Head of caudate nucleus (tissue), 42 donors: ENCODE results near the gene NAT14.

Experiments
- DNase-seq, 42 donors: peaks; one replicate each; pipeline versions ENCODE4 v3.0.0 to v3.0.0-alpha.2; 2020 to 2021; ENCODE audit warnings: mixed read lengths in 7 of 42
- intact Hi-C: fragments of 100-400 bp; cut with DNase I; formaldehyde crosslinking; loops from one replicate; pipeline ENCODE4 v1.15.0; 2022

Gene NAT14

GRCh38 chr19:55451965-55452748 lies 32.8 kb upstream of the NAT14 start:
- intact Hi-C loops = no loop called here
- peak; percentile 58 to 89 (median 80) for DNase-seq

- intact Hi-C loops = no loop called here
- peak; percentile 93 to 99 (median 97) for DNase-seq
Measured at GRCh38 chr19:55452749-55453346, 32.1 kb upstream of the NAT14 start.

- DNase-seq = no peak
- intact Hi-C loops = no loop called here
Measured at GRCh38 chr19:55453511-55454260, 31.3 kb upstream of the NAT14 start.

DNA sequence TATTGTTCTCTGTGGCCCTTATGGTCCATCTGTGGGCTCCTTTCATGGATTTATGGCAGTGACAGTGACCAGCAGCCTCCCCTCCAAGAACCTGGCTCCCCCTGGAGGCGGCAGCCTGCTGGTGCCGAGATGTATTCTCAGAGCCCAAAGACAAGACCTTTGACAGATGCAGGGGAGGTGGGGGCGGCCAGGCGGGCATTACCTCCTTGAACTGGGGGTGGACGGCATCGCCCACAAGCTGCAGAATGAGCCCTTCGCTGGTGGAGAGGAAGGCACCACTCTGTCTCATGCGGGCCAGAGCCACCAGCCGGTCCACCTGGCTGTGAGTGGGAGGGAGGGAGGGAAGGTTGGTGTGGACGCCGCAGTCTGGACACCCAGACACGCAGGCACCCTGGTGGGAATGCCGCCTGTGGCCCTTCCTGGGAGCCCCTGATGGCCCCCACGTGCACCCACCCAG lies 30.2 kb upstream of the NAT14 start:
- intact Hi-C loops = no loop called here
- peak; percentile 52 to 90 (median 76) for DNase-seq

- DNase-seq = no peak
- intact Hi-C loops = no loop called here
Measured at GRCh38 chr19:55455576-55456235, 29.3 kb upstream of the NAT14 start.

- intact Hi-C loops = no loop called here
- DNase-seq = no peak
Measured at GRCh38 chr19:55456347-55456746, 28.6 kb upstream of the NAT14 start.

GRCh38 chr19:55457683-55458457 lies 27.1 kb upstream of the NAT14 start:
- intact Hi-C loops = no loop called here
- no peak for DNase-seq

DNA sequence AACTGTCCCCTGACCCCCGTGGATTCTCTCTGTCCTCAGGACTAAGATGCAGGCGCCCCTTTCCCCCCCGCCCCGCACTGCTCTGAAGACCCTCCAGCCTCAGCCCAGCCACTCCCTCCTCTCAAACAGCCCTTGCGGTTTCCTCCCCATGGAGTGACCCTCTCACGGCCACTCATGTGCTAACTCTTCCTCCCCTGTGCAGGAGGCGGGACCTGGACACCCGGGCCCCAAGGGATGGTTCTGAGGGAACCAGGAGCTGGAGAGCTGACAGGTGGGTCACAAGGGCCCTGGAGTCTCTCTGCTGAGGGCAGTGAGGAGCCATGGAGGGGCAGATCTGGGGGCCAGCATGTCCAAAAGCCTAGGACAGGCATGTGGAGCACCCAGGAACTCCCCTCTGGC lies 25.4 kb upstream of the NAT14 start:
- intact Hi-C loops = no loop called here
- DNase-seq = no peak

DNA sequence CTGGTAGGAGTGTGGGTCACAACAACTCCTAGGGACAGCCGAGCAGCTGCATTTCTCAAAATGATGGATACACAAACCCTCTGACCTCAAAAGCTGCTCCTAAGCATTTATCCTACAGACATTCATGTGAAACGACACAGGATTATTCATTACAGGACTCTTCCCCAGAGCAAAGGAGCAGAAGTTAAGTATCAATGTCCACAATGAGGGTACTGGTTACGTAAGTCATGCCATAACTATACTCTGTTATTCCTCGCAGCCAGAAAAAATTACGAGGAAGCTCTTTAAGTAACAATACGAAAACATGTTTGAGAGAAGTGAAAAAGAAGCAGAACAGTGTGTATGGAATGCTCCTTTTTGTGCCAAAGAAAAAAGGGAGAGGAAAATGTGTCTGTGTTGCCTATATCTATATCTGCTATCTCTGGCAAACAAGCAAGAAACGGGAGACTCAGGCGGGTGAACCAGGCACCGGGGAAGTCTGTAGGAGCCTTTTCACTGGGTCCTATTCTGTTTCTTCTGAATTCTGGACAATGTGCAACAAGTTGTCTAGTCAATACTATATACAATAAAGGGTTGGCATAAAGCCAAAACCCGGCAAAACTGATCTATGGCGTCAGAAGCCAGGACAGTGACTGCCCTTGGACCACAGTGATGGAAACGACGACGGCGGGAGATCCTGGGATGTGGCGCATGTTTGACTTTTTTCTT lies 24.9 kb upstream of the NAT14 start:
- intact Hi-C loops = no loop called here
- no peak for DNase-seq

DNA sequence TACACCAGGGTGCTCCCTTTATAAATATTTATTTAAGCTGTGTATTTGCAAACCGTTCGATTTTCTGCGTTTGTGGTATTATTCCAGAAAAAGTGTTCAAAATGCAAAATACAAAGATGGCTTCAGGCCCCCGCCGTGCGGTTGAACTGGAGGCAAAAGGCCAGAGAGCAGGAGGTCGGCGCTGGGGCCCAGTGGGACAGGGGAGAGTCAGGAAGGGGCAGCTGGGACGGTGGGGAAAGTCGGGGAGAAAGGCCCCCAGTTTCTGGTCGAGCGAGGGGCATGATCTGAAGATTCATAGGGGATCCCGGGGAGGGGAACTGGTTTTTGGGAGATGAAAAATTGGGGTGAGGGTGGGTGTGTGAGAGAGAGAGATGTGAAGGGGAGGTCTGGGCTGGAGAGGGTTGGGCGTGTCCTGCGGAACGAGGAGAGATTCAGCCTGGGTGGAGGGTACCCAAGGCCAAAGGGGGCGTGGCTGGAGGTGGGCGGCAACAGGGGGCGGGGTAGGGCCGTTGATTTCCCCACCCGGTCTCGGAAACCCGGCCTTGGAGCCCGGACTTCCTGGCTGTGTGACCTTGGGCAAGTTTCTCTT lies 24.2 kb upstream of the NAT14 start:
- DNase-seq = peak in 29 of 42 donors; percentile 40 to 81 (median 56)
- intact Hi-C loops = no loop called here

DNA sequence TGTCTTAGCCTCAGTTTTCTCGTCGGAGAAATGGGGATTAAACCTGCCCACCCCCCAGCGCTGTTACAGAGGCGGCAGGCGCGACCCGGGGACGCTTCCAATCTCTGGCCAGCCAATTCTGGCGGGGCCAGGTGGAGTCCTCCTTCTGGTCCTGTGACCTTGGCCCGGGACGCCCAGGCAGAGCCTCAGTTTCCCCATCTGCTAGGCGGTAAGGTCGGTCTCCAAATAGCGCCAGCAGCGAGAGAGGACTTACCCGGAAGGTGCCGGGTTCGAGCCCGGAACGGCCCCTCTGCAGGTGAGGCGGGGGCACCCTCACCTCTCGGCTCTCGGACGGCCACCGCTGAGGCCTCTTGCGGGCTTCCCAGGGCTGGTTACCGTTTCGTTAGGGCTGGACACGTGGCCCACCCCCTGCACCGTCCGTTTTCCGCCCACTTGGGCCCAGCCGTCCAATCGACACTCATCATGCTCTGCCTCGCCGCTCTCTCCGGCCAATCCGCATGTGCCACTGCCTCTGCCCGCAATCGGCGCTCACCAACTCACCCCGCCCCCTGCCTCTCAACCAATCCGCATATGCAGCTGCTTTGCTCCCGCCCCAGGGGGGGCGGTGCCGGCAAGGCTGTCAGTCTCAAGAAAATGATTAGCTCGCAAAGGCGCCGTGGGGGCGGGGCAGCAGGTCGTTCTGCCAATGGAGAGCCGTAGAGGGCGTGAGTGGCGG lies 23.6 kb upstream of the NAT14 start, which contains the start of gene ISOC2:
TSS of gene ISOC2 (minus strand) at position 384 of the 715 bp plus-strand sequence. CDS start 5,156 bp downstream, outside the sequence.
- intact Hi-C loops = no loop called here

GRCh38 chr19:55461974-55462626 lies 22.9 kb upstream of the NAT14 start:
- intact Hi-C loops = no loop called here
- no peak for DNase-seq

More for the DNA sequence above, 23.6 kb upstream of the NAT14 start, which contains the start of gene ISOC2:
- DNase-seq = peak; percentile 99 to 100 (median 100)

DNA sequence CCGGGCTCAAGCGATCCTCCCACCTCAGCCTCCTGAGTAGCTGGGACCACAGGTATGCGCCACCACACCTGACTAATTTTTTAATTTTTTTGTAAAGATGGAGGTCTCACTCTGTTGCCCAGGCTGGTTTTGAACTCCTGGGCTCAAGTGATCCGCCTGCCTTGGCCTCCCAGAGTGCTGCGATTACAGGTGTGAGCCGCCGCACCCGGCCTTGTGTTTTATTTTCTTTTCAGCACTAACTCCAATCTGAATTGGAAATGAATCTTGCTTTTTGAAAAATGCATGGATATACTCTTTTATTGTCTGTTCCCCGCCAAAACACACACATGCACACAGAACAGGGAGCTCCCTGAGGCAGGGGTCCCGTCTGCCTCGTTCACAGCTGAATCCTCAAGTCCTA lies 22.3 kb upstream of the NAT14 start:
- intact Hi-C loops = no loop called here

GRCh38 chr19:55463583-55464031 lies 21.4 kb upstream of the NAT14 start:
- DNase-seq = no peak
- intact Hi-C loops = no loop called here

More for the DNA sequence above, 22.3 kb upstream of the NAT14 start:
- no peak for DNase-seq

- DNase-seq = no peak
- intact Hi-C loops = no loop called here
Measured at GRCh38 chr19:55464039-55464661, 20.8 kb upstream of the NAT14 start.

DNA sequence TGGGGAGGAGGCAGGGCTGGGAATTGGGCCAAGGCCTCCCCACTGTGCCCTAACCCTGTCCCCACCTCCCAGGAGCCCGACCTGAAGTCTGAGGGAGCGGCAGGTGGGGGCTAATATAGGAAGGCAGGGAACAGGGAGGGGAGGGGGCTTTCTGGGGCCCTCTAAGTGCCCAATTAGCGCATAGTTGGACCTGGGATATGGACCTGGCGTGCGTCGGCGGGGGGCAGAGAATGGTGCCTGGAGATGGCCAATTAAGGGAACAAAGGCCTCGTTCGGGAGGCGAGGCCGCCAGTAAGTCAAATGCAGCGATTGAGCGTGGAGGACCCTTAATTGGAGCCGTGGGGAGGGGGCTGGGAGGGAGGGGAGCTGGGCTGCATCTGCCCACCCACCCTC lies 20.3 kb upstream of the NAT14 start, which contains the start of gene C19orf85:
TSS of gene C19orf85 (minus strand) at position 90 of the 393 bp plus-strand sequence. CDS start 197 bp downstream, outside the sequence.
- intact Hi-C loops = loop anchor here (5.0 kb wide), 1 partner anchor 38 kb away; no protein-coding TSS in a partner anchor
- no peak for DNase-seq
